ENCODE data around the gene AKAP12.

The AKAP12 gene

DNA sequence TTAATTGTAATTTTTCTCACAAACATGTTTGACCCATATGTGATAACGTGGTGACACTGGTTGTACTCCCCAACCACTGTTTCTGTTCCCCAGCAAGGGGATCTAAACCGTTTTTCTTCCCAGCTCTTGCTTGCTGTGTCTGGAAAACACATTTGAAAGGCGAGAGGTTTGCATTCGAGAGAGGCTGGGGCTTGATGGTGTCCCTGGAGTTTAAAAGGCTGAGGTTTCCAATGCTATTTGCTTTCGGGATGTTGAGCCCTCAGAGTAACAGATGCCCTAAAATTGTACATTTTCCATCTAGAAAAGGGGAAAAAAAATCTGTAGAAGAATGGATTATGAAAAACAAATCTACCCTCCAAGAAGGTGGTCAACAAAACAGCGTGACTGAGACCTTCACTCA, 35.4 kb downstream of the AKAP12 start:
- Histone ChIP-seq H3K4me3 (ENCODE audit: low read length) (no peak overlapping the region), H3K9me2 (replicated peaks; ENCODE audit: insufficient read depth, low read length) (no peaks in the 10 kb centered on the region), H3K27ac (ENCODE audit: low read length) (no peak overlapping the region), H3K27me3 (replicated peaks; ENCODE audit: insufficient read depth, low read length) (no peaks in the 10 kb centered on the region), H3K9me3 (replicated peaks; ENCODE audit: insufficient read depth, low read length) (no peaks in the 10 kb centered on the region), H3F3A (ENCODE audit: insufficient read depth, low read length) (no peaks in the 10 kb centered on the region), H3K79me2 (ENCODE audit: low read length) (no peaks in the 10 kb centered on the region), H4K20me1 (ENCODE audit: insufficient read depth, low read length) (no peaks in the 10 kb centered on the region), H2AFZ (ENCODE audit: low read length) (no peak overlapping the region), H3K9ac (ENCODE audit: low read length) (no peak overlapping the region), H3K4me1 (ENCODE audit: low read length) (no peaks in the 10 kb centered on the region), H3K4me2 (ENCODE audit: low read depth, low read length) (no peak overlapping the region), H3K36me3 (replicated peaks; ENCODE audit: insufficient read depth, low read length) (no peaks in the 10 kb centered on the region)
- TF ChIP-seq EZH2 (optimal IDR thresholded peaks at IDR 0.05; ENCODE audit: low read depth, low read length) (no peak), EZH2phosphoT487 (IDR thresholded peaks at IDR 0.05; ENCODE audit: low read length) (no peak)
- TF ChIP-seq, protein P1, sequence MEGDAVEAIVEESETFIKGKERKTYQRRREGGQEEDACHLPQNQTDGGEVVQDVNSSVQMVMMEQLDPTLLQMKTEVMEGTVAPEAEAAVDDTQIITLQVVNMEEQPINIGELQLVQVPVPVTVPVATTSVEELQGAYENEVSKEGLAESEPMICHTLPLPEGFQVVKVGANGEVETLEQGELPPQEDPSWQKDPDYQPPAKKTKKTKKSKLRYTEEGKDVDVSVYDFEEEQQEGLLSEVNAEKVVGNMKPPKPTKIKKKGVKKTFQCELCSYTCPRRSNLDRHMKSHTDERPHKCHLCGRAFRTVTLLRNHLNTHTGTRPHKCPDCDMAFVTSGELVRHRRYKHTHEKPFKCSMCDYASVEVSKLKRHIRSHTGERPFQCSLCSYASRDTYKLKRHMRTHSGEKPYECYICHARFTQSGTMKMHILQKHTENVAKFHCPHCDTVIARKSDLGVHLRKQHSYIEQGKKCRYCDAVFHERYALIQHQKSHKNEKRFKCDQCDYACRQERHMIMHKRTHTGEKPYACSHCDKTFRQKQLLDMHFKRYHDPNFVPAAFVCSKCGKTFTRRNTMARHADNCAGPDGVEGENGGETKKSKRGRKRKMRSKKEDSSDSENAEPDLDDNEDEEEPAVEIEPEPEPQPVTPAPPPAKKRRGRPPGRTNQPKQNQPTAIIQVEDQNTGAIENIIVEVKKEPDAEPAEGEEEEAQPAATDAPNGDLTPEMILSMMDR (IDR thresholded peaks at IDR 0.05; ENCODE audit: low read length) = no peak
- DNase-seq = no peak

DNA sequence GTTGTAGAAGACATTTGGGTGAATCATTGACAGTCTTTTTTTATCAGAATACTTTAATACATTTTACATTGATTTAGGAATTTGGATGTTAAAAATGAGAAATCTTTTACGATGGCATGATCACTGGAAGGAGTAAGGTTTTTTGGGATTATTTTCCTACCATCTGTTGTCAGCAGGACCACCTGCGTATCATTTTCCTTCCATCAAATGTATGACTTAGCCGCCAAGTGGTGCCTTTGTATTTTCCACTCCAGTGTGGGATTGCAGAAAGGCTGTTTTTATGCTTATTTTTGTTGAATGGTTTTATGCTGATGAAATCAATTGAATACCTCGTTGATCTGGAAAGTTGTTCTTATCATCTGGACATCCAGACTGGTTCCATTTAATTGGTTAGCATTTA, 35.8 kb downstream of the AKAP12 start:
- Histone ChIP-seq H3F3A (ENCODE audit: insufficient read depth, low read length) (no peaks in the 10 kb centered on the region), H4K20me1 (ENCODE audit: insufficient read depth, low read length) (no peaks in the 10 kb centered on the region), H3K36me3 (replicated peaks; ENCODE audit: insufficient read depth, low read length) (no peaks in the 10 kb centered on the region), H3K4me1 (ENCODE audit: low read length) (no peaks in the 10 kb centered on the region), H3K27me3 (replicated peaks; ENCODE audit: insufficient read depth, low read length) (no peaks in the 10 kb centered on the region), H3K9me3 (replicated peaks; ENCODE audit: insufficient read depth, low read length) (no peaks in the 10 kb centered on the region), H3K4me2 (ENCODE audit: low read depth, low read length) (no peak overlapping the region), H3K4me3 (ENCODE audit: low read length) (no peak overlapping the region), H3K9ac (ENCODE audit: low read length) (no peak overlapping the region), H3K79me2 (ENCODE audit: low read length) (no peaks in the 10 kb centered on the region), H3K9me2 (replicated peaks; ENCODE audit: insufficient read depth, low read length) (no peaks in the 10 kb centered on the region), H2AFZ (ENCODE audit: low read length) (no peak overlapping the region), H3K27ac (ENCODE audit: low read length) (no peak overlapping the region)
- DNase-seq = no peak
- TF ChIP-seq EZH2phosphoT487 (IDR thresholded peaks at IDR 0.05; ENCODE audit: low read length) (no peak), EZH2 (optimal IDR thresholded peaks at IDR 0.05; ENCODE audit: low read depth, low read length) (no peak)
- TF ChIP-seq, protein P1 (IDR thresholded peaks at IDR 0.05; ENCODE audit: low read length) = no peak

DNA sequence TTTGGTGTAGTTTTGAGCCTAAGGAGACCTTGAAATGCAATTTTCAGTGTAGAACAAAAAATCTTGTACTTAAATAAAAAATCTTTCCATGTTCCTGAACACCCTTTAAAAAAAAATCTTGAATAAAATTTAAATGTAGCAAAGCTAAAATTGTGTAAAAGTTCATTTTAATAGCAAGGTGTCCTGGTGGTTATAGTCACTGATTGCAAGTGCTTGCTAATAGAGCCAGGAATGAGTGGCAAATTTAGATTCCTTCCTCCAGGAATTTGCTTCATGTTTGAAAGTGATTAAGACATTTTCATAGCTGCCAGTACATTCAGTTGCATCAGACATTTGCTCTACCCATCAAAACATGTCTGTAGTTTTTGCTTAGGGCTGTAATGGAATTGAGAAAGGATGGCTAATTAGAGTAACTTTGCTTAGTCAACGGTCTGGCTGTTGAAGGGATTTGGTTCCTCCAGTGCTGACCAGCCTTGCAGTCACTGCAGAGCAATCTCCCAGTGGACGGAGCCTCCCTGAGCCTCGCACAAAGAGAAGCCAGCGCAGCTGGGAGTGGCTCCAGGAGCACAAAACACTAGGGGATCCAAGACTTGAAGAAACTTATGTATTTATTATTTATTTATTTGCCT, 36.5 kb downstream of the AKAP12 start:
- no peaks in the 10 kb centered on the region for H4K20me1 ChIP-seq (ENCODE audit: insufficient read depth, low read length)
- DNase-seq = no peak
- H3K4me3 ChIP-seq (ENCODE audit: low read length) = no peak overlapping the region
- no peak overlapping the region for H3K27ac ChIP-seq (ENCODE audit: low read length)
- H3K9ac ChIP-seq (ENCODE audit: low read length) = no peak overlapping the region
- no peaks in the 10 kb centered on the region for H3F3A ChIP-seq (ENCODE audit: insufficient read depth, low read length)
- H3K9me2 ChIP-seq (replicated peaks; ENCODE audit: insufficient read depth, low read length) = no peaks in the 10 kb centered on the region
- no peaks in the 10 kb centered on the region for H3K9me3 ChIP-seq (replicated peaks; ENCODE audit: insufficient read depth, low read length)
- H3K79me2 ChIP-seq (ENCODE audit: low read length) = no peaks in the 10 kb centered on the region
- no peaks in the 10 kb centered on the region for H3K36me3 ChIP-seq (replicated peaks; ENCODE audit: insufficient read depth, low read length)
- H3K4me2 ChIP-seq (ENCODE audit: low read depth, low read length) = no peak overlapping the region
- no peaks in the 10 kb centered on the region for H3K27me3 ChIP-seq (replicated peaks; ENCODE audit: insufficient read depth, low read length)
- TF ChIP-seq, protein P1 (IDR thresholded peaks at IDR 0.05; ENCODE audit: low read length) = no peak
- TF ChIP-seq EZH2phosphoT487 (IDR thresholded peaks at IDR 0.05; ENCODE audit: low read length) (no peak), EZH2 (optimal IDR thresholded peaks at IDR 0.05; ENCODE audit: low read depth, low read length) (no peak)
- H3K4me1 ChIP-seq (ENCODE audit: low read length) = no peaks in the 10 kb centered on the region
- H2AFZ ChIP-seq (ENCODE audit: low read length) = no peak overlapping the region

Measured in MM.1S (cell line).